ENCODE data around the gene GRID2. TPM values are rescaled to one million over a fixed set of nuclear protein-coding genes. Genes with fewer than 3 reads are reported as not detected.

Gene GRID2
- total RNA-seq, 1 donor from 2014 or later: not detected

DNA sequence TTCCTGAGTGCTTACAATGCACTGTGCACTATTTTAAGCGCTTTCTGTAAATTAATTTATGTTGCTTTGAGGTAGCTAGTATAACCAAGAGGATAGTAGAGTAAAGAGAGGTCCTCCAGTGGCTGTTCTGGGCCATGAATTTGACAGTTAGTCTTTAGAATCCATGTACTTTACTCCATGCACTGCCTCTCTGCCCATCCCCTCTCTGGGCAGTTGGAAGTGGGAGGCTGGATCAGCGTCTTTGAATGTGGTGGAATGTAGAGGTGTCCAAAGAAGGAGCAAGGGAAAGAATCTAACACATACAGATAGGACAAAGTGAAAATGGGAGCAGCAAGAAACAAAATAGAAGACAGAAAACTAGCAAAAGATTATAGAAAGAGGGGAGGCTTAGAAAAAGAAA is 712.6 kb downstream of the GRID2 start:
- no peak overlapping the region for H3K4me3 ChIP-seq (ENCODE audit: low read depth, low read length)
- DNase-seq (ENCODE audit: low read depth): no peak

DNA sequence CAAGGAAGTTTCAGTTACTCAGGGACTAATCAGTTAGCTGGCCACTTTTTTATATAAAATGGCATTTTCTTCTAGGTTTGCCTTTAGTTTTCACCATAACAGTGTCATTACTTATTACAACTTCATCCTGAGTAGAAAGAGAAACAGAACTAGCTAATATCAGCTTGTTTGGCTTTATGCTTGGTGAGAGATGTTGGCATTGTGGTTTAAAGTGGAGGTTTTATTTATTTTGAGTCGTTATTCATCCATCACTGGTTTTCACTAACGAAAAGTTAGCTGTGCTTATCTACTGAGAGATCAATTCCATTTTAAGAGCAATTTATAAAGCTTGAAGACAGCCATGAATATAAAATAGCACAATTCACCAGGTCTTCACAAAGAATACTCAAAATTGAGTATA is 714.5 kb downstream of the GRID2 start:
- no peak for DNase-seq (ENCODE audit: low read depth)
- no peak overlapping the region for H3K4me3 ChIP-seq (ENCODE audit: low read depth, low read length)
- TF ChIP-seq, protein P1, sequence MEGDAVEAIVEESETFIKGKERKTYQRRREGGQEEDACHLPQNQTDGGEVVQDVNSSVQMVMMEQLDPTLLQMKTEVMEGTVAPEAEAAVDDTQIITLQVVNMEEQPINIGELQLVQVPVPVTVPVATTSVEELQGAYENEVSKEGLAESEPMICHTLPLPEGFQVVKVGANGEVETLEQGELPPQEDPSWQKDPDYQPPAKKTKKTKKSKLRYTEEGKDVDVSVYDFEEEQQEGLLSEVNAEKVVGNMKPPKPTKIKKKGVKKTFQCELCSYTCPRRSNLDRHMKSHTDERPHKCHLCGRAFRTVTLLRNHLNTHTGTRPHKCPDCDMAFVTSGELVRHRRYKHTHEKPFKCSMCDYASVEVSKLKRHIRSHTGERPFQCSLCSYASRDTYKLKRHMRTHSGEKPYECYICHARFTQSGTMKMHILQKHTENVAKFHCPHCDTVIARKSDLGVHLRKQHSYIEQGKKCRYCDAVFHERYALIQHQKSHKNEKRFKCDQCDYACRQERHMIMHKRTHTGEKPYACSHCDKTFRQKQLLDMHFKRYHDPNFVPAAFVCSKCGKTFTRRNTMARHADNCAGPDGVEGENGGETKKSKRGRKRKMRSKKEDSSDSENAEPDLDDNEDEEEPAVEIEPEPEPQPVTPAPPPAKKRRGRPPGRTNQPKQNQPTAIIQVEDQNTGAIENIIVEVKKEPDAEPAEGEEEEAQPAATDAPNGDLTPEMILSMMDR (conservative IDR thresholded peaks at IDR 0.05; ENCODE audit: low read depth, low read length): no peak

More for the DNA sequence above, 712.6 kb downstream of the GRID2 start:
- TF ChIP-seq, protein P1 (conservative IDR thresholded peaks at IDR 0.05; ENCODE audit: low read depth, low read length): no peak

DNA sequence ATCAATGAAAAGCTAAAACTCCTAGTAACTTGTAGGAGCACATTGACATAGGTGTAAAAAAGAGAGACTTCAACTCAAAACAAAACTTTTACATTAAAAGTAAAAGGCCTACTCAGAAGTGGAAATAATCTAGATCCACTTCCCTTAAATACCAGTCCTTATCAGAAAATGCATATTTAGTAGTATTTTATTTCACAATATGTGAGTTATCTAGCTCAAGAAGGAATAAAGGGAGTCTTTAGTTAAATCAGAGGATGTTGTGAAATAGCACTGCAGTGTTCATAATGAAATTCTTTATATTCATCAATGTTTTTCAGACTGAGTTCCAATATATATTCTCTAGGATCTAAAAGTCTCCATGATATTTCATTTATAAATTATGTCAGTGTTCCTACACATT is 715.0 kb downstream of the GRID2 start:
- no peak overlapping the region for H3K4me3 ChIP-seq (ENCODE audit: low read depth, low read length)
- no peak for DNase-seq (ENCODE audit: low read depth)
- TF ChIP-seq, protein P1 (conservative IDR thresholded peaks at IDR 0.05; ENCODE audit: low read depth, low read length): no peak

DNA sequence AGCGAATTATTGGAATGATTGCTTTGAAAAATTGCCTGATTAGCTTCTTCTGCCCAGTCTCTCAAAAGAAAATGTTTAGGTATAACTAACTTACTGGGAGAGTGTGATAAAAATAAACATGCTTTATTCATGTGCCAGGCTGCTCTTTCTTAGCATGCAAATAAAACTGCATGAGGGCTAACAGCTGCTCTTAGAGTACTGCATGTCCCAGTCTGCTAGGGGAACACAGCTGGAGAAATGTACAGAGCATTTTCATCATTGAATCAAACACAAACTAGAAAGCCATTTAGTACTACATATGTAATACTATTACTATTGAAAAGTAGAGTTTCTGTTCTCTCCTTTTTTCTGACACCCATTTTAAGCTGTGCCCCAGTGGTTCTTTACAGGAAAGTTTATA is 726.0 kb downstream of the GRID2 start:
- DNase-seq (ENCODE audit: low read depth): no peak
- TF ChIP-seq, protein P1 (conservative IDR thresholded peaks at IDR 0.05; ENCODE audit: low read depth, low read length): no peak
- no peak overlapping the region for H3K4me3 ChIP-seq (ENCODE audit: low read depth, low read length)

DNA sequence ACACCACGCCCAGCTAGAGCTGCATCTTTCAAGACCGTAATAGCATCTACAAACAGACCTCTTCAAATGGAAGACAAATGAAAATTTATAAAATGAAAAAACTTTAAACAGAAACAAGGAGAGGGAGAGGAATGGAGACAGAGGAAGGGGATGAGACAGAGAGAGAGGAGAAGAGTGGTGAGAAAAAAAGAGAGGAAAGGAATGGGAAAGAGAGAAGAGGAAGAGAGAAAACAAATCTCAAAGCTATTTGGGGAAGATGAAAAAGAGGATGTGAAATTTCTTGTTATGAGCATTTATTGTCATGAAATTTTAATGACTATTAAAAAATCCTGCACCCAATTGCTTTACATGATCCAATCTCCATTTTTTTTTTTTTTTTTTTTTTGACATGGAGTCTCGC is 726.9 kb downstream of the GRID2 start:
- H3K4me3 ChIP-seq (ENCODE audit: low read depth, low read length): no peak overlapping the region
- DNase-seq (ENCODE audit: low read depth): no peak
- TF ChIP-seq, protein P1 (conservative IDR thresholded peaks at IDR 0.05; ENCODE audit: low read depth, low read length): no peak

DNA sequence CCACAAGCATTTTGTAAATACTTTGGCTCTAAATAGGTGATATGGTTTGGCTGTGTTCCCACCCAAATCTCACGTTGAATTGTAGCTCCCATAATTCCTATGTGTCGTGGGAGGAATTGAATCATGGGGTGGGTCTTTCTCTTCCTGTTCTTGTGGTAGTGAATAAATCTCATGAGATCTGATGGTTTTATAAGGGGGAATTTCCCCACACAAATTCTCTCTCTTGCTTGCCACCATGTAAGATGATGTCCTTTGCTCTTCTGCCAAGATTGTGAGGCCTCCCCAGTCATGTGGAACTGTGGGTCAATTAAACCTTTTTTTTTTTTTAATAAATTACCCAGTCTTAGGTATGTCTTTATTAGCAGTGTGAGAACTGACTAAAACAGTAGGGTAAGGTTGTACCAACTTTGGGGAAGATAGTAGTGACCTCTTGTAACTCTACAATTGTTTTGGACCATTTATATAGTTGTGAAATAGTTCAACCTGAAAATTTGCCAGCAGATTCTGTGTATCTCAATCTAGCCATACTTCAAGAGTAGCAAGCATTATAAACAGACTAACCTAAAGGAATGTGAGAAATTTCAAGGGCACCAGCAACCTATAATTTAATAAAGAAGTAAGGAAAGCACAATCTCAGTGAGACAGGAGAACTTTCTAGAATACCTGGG is 727.8 kb downstream of the GRID2 start:
- DNase-seq (ENCODE audit: low read depth): peak; percentile 10
- TF ChIP-seq, protein P1 (conservative IDR thresholded peaks at IDR 0.05; ENCODE audit: low read depth, low read length): no peak
- H3K4me3 ChIP-seq (ENCODE audit: low read depth, low read length): no peak overlapping the region

DNA sequence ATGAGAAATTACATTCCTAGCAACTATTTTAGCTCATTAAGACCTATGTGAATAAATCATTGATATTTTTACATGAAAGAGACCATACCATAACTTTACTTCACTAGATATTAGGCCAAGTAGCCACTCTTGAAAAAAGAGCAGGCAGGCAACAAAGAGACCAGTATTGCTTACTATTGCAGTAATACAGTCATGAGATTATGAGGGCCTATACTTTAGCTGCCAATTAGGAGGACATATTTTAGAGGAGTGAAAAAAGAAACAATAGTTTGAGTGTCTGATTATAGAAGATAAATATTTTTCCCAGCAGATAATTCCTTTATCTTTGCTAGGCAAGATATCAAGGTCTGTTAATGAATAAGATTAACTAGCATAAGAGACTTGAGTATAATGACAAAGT is 739.0 kb downstream of the GRID2 start:
- DNase-seq (ENCODE audit: low read depth): no peak
- TF ChIP-seq, protein P1 (conservative IDR thresholded peaks at IDR 0.05; ENCODE audit: low read depth, low read length): no peak
- H3K4me3 ChIP-seq (ENCODE audit: low read depth, low read length): no peak overlapping the region

All from epithelial cell of proximal tubule (primary cell).